Iris pigment epithelial cell (primary cell): ENCODE measurements around the gene PPA1.
"Not testable (repeated sequence)": the region's sequence is repeated elsewhere in the genome, so short reads cannot be mapped to it uniquely, and the experiment has no call there.

Experiments used
- DNase-seq: peaks from one replicate; pipeline ENCODE4 v3.0.0-alpha.2; 2011; ENCODE audit warnings: low read depth

PPA1 gene

GRCh38 chr10:70212277-70212676, 21.0 kb downstream of the PPA1 start:
- DNase-seq, result no peak

GRCh38 chr10:70206762-70207161, 26.5 kb downstream of the PPA1 start:
- no peak for DNase-seq

- no peak for DNase-seq
These were observed 32.1 kb downstream of the PPA1 start for GRCh38 chr10:70201105-70201504.

- DNase-seq, result no peak
These were observed 34.3 kb downstream of the PPA1 start for GRCh38 chr10:70198696-70199466.

GRCh38 chr10:70197235-70197945, 35.8 kb downstream of the PPA1 start:
- no peak for DNase-seq

GRCh38 chr10:70193391-70193844, 39.8 kb downstream of the PPA1 start:
- DNase-seq, result peak; percentile 46

- peak; percentile 74 for DNase-seq
These were observed 40.8 kb downstream of the PPA1 start for GRCh38 chr10:70192326-70192968.

GRCh38 chr10:70191972-70192305, 41.3 kb downstream of the PPA1 start:
- DNase-seq, result peak; percentile 95

- DNase-seq, result peak; percentile 47
These were observed 41.9 kb downstream of the PPA1 start for GRCh38 chr10:70191161-70191971.

GRCh38 chr10:70190581-70190980, 42.6 kb downstream of the PPA1 start:
- peak; percentile 33 for DNase-seq

- DNase-seq, result no peak
These were observed 43.1 kb downstream of the PPA1 start for GRCh38 chr10:70190102-70190501.

- no peak for DNase-seq
These were observed 44.5 kb downstream of the PPA1 start for GRCh38 chr10:70188768-70189167.

- DNase-seq, result peak; percentile 56
These were observed 46.7 kb downstream of the PPA1 start for GRCh38 chr10:70186571-70186970.

GRCh38 chr10:70186090-70186489, 47.1 kb downstream of the PPA1 start:
- DNase-seq, result no peak

GRCh38 chr10:70183304-70183703, 49.9 kb downstream of the PPA1 start:
- DNase-seq, result no peak

GRCh38 chr10:70179209-70179608, 54.0 kb downstream of the PPA1 start:
- DNase-seq, result not testable (repeated sequence)

GRCh38 chr10:70178139-70178725, 55.0 kb downstream of the PPA1 start:
- no peak for DNase-seq

GRCh38 chr10:70176441-70176840, 56.8 kb downstream of the PPA1 start:
- DNase-seq, result no peak

- no peak for DNase-seq
These were observed 57.7 kb downstream of the PPA1 start for GRCh38 chr10:70175516-70175915.

GRCh38 chr10:70174058-70174741, 59.0 kb downstream of the PPA1 start:
- DNase-seq, result no peak
